Testis (tissue), 2 donors: ENCODE data around the gene LAMP2.

ENCODE experiments used
- CTCF ChIP-seq, 3 experiments: fragments of 450-650 bp in 2 of 3; fragments of 200-600 bp in 1 of 3; sonication (generic) in 1 of 3; IDR thresholded peaks; one replicate each; pipeline ENCODE4 v1.5.1; 2016 to 2019; ENCODE audit warnings: antibody characterized with exemption in 3 of 3, mild to moderate bottlenecking in 2 of 3, moderate library complexity in 1 of 3
- POLR2A ChIP-seq: fragments of 450-650 bp; IDR thresholded peaks from one replicate; pipeline ENCODE4 v1.6.1; 2017; ENCODE audit warnings: antibody characterized with exemption, mild to moderate bottlenecking, moderate library complexity

- TF ChIP-seq CTCF (IDR thresholded peaks at IDR 0.05) (no peak), POLR2A (no peak)
Measured at GRCh38 chrX:120379937-120380681, 89.0 kb downstream of the LAMP2 start.
